ENCODE results near the gene GDF15. TPM values are rescaled to one million over a fixed set of nuclear protein-coding genes. Genes with fewer than 3 reads are reported as not detected.

GDF15 gene
- total and polyA plus RNA-seq, 11 donors: 0.33 to 5.7 (median 0.93) TPM

DNA sequence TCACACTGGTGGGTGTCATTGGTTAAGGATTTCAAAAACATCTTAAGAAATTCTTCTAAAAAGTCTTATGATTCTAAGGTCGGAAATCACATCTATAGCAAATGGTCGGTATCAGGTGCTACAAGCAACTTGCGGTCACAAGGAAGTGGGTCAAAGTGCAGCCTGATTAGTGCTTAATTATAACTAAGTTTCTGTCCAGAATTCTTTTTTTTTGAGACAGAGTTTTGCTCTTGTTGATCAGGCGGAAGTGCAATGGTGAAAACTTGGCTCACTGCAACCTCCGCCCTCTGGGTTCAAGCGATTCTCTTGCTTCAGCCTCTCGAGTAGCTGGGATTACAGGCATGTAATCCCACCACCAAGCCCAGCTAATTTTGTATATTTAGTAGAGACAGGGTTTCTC is 1.2 kb upstream of the GDF15 start:
- Histone ChIP-seq H3K27ac (no peak overlapping the region), H3K27me3 (no peaks in the 10 kb centered on the region), H3K4me1 (peaks cover 0 to 48% (median 26%) of the 10 kb centered on the region in 12 donors), H3K9me3 (peaks cover 0 to 2% (median 0%) of the 10 kb centered on the region in 12 donors), H3K4me3 (no peak overlapping the region), H3K36me3 (peaks cover 0 to 7% (median 0%) of the 10 kb centered on the region in 9 donors)
- DNase-seq (no peak), ATAC-seq (no peak)
- WGBS, 4 donors: 78 to 91% (median 85%) methylated on average over 7 of the region's 7 CpGs
- intact Hi-C loops (cut with DNase I): loop anchor here in 2 of 10 donors (5.0 to 10.0 kb wide), 2 partner anchors 32 to 110 kb away; partner anchors contain the start of gene IQCN (in 1 of the 2)
- no peak for TF ChIP-seq POLR2A (IDR thresholded peaks at IDR 0.05)
- TF ChIP-seq, protein P1, sequence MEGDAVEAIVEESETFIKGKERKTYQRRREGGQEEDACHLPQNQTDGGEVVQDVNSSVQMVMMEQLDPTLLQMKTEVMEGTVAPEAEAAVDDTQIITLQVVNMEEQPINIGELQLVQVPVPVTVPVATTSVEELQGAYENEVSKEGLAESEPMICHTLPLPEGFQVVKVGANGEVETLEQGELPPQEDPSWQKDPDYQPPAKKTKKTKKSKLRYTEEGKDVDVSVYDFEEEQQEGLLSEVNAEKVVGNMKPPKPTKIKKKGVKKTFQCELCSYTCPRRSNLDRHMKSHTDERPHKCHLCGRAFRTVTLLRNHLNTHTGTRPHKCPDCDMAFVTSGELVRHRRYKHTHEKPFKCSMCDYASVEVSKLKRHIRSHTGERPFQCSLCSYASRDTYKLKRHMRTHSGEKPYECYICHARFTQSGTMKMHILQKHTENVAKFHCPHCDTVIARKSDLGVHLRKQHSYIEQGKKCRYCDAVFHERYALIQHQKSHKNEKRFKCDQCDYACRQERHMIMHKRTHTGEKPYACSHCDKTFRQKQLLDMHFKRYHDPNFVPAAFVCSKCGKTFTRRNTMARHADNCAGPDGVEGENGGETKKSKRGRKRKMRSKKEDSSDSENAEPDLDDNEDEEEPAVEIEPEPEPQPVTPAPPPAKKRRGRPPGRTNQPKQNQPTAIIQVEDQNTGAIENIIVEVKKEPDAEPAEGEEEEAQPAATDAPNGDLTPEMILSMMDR (IDR thresholded peaks at IDR 0.05): no peak

DNA sequence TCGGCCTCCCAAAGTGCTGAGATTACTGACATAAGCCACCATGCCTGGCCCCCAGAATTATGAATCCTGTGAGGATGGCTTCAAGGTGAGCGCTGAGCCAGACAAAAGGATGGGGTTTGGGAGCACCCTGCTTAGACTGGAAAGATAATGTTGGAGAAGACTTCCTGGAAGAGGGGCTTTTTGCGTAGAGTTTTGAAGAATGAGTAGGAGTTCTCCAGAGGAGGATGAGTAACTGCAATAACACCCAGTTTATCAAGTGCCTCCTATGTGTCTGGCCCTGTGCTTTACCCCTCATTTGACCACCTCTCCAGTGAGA is 641 bp upstream of the GDF15 start:
- Histone ChIP-seq H3K9me3 (peaks cover 0 to 4% (median 0%) of the 10 kb centered on the region in 12 donors), H3K4me1 (peaks cover 0 to 43% (median 21%) of the 10 kb centered on the region in 12 donors), H3K27ac (peak overlapping the region in 2 of 12 donors; percentile 25 to 32), H3K4me3 (no peak overlapping the region), H3K27me3 (no peaks in the 10 kb centered on the region), H3K36me3 (peaks cover 0 to 13% (median 0%) of the 10 kb centered on the region in 9 donors)
- TF ChIP-seq, protein P1 (IDR thresholded peaks at IDR 0.05): no peak
- TF ChIP-seq POLR2A (IDR thresholded peaks at IDR 0.05): no peak
- intact Hi-C loops (cut with DNase I): loop anchor here in 2 of 10 donors (5.0 to 10.0 kb wide), 2 partner anchors 33 to 111 kb away; partner anchors contain the start of gene IQCN (in 1 of the 2)
- DNase-seq (no peak), ATAC-seq (no peak)
- 94 to 95% (median 95%) methylated on average over 3 of the region's 3 CpGs for WGBS, 4 donors

DNA sequence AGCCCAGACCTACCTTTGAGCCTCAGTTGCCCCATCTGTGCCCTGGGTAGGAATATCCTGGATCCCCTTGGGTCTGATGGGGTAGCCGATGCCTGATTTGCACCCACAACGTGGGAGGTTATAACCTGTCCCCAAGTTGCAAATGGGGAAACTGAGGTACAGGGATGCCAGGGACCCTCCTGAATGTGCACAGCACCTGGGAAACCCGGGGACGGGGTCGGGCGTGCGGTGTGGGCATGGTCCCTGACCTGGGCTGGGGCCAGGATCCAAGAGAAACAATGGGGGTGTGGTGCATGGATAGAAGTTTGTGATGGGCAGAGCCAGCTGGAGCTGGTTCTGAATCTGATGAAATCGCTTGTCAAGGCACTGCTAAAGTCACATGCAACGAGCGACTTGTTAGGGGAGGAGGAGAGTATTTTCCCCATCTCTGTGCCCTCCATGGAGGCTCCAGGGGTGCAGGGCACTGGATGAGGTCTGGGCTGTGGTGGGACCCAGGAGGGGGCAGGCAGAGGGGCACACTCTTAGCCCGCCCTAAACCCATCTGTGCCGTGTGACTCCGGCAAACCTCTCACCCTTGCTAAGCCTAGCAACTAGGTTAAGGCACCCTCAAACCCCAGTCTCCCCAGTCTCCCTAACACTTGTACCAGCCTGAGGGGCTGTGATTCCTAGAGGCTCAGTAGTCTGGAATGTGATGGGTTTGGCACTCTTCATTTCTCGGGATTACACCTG is 749 bp downstream of the GDF15 start:
- Histone ChIP-seq H3K4me1 (peaks cover 0 to 39% (median 15%) of the 10 kb centered on the region in 12 donors), H3K27ac (peak overlapping the region in 1 of 12 donors; percentile 86), H3K9me3 (peaks cover 0 to 4% (median 0%) of the 10 kb centered on the region in 12 donors), H3K27me3 (no peaks in the 10 kb centered on the region), H3K36me3 (peaks cover 0 to 24% (median 0%) of the 10 kb centered on the region in 9 donors), H3K4me3 (peak overlapping the region in 8 of 12 donors; percentile 9 to 59 (median 28))
- DNase-seq: no peak
- TF ChIP-seq, protein P1 (IDR thresholded peaks at IDR 0.05): no peak
- TF ChIP-seq POLR2A (IDR thresholded peaks at IDR 0.05): no peak
- WGBS, 4 donors: 82 to 94% (median 87%) methylated on average over 12 to 14 of the region's 14 CpGs
- intact Hi-C loops (cut with DNase I): loop anchor here in 2 of 10 donors (5.0 to 10.0 kb wide), 2 partner anchors 34 to 112 kb away; partner anchors contain the start of gene IQCN (in 1 of the 2)
- no peak for ATAC-seq

All from heart left ventricle (tissue), 16 donors.